D341Med (cell line): ENCODE measurements around the gene NPFFR2.
"Not testable (repeated sequence)": the region's sequence is repeated elsewhere in the genome, so short reads cannot be mapped to it uniquely, and the experiment has no call there.

Experiments
- DNase-seq: peaks from one replicate; pipeline ENCODE4 v3.0.0; 2012; ENCODE audit warnings: low spot score

The NPFFR2 gene

GRCh38 chr4:72112514-72113156, 80.8 kb downstream of the NPFFR2 start:
- DNase-seq: no peak

GRCh38 chr4:72118017-72118416, 86.2 kb downstream of the NPFFR2 start:
- no peak for DNase-seq

- DNase-seq: no peak
Measured at GRCh38 chr4:72119946-72120345, 88.1 kb downstream of the NPFFR2 start.

- DNase-seq: no peak
Measured at GRCh38 chr4:72128741-72129140, 96.9 kb downstream of the NPFFR2 start.

- no peak for DNase-seq
Measured at GRCh38 chr4:72136429-72136828, 104.6 kb downstream of the NPFFR2 start.

- not testable (repeated sequence) for DNase-seq
Measured at GRCh38 chr4:72139997-72140396, 108.2 kb downstream of the NPFFR2 start.

- no peak for DNase-seq
Measured at GRCh38 chr4:72144241-72144640, 112.4 kb downstream of the NPFFR2 start.

- DNase-seq: no peak
Measured at GRCh38 chr4:72152731-72153130, 120.9 kb downstream of the NPFFR2 start.

- not testable (repeated sequence) for DNase-seq
Measured at GRCh38 chr4:72153634-72154033, 121.8 kb downstream of the NPFFR2 start.

- not testable (repeated sequence) for DNase-seq
Measured at GRCh38 chr4:72169285-72169684, 137.5 kb downstream of the NPFFR2 start.

GRCh38 chr4:72169861-72170260, 138.1 kb downstream of the NPFFR2 start:
- DNase-seq: no peak

GRCh38 chr4:72171761-72172160, 140.0 kb downstream of the NPFFR2 start:
- no peak for DNase-seq

GRCh38 chr4:72179342-72179741, 147.5 kb downstream of the NPFFR2 start:
- DNase-seq: no peak

GRCh38 chr4:72186714-72187113, 154.9 kb downstream of the NPFFR2 start:
- DNase-seq: no peak

GRCh38 chr4:72194046-72194445, 162.2 kb downstream of the NPFFR2 start:
- no peak for DNase-seq

- DNase-seq: no peak
Measured at GRCh38 chr4:72194453-72194852, 162.7 kb downstream of the NPFFR2 start.
